Lower lobe of right lung (tissue), 2 donors: ENCODE measurements around the gene MGA. TPM values are rescaled to one million over a fixed set of nuclear protein-coding genes. Genes with fewer than 3 reads are reported as not detected.

Experiments used
- ATAC-seq, 2 donors: fragments of 200-7000 bp; cut with Tn5 transposase; one replicate each; pipeline ENCODE4 v1.9.1; 2020 to 2022; ENCODE audit warnings: mild to moderate bottlenecking in 2 of 2, moderate library complexity in 2 of 2
- DNase-seq: peaks from one replicate; pipeline ENCODE4 v3.0.0-alpha.2; 2020
- H3K27ac ChIP-seq: fragments of 200-600 bp; one replicate; pipeline ENCODE4 v1.8.0; 2022
- H3K27me3 ChIP-seq: fragments of 200-600 bp; one replicate; pipeline ENCODE4 v1.8.0; 2022; ENCODE audit warnings: low read depth
- H3K36me3 ChIP-seq: fragments of 200-600 bp; one replicate; pipeline ENCODE4 v1.8.0; 2022; ENCODE audit warnings: mild to moderate bottlenecking
- H3K4me1 ChIP-seq: fragments of 200-600 bp; one replicate; pipeline ENCODE4 v1.8.0; 2022
- H3K4me3 ChIP-seq: fragments of 200-600 bp; one replicate; pipeline ENCODE4 v1.8.0; 2022; ENCODE audit warnings: mild to moderate bottlenecking
- H3K9me3 ChIP-seq: fragments of 200-600 bp; one replicate; pipeline ENCODE4 v1.8.0; 2022
- intact Hi-C: fragments of 100-400 bp; cut with DNase I; formaldehyde crosslinking; loops from one replicate; pipeline ENCODE4 v1.11.0; 2022
- total RNA-seq: library from RNA; stranded (reverse); fragmentation: NEBNext Ultra II Directional; extraction: Animal tissue kit (Norgen Biotek cat#: 25700); gene quantifications from one replicate; pipeline ENCODE4 v1.2.1, GENCODE V29; 2021
- TF ChIP-seq, protein P1 (sequence below): fragments of 200-600 bp; IDR thresholded peaks from one replicate; pipeline ENCODE4 v1.8.0; 2022; ENCODE audit warnings: antibody characterized with exemption, mild to moderate bottlenecking
- donor health status: DM: no; HTN: yes; CAD: no; lungs with severe emphysema.

Gene MGA
- total RNA-seq, 1 donor from 2014 or later, result 38.7 TPM

DNA sequence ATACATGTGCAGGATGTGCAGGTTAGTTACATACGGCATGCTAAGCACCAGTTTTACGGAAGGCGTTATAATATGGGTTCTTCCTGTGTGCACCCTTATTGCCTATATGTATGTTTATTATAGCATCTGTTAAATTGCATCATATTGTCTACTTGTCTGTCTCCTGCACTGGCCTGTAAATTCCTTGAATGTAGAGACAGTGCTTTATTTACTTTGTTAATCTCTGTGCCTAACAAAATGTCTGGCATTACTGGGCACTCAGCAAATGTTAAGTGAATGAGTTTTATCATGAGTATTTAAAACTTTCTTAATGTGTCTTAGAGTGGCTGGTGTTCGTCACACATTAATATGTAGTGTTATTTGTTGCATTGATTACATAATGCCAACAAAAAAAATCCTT lies 23.8 kb downstream of the MGA start:
- TF ChIP-seq, protein P1, sequence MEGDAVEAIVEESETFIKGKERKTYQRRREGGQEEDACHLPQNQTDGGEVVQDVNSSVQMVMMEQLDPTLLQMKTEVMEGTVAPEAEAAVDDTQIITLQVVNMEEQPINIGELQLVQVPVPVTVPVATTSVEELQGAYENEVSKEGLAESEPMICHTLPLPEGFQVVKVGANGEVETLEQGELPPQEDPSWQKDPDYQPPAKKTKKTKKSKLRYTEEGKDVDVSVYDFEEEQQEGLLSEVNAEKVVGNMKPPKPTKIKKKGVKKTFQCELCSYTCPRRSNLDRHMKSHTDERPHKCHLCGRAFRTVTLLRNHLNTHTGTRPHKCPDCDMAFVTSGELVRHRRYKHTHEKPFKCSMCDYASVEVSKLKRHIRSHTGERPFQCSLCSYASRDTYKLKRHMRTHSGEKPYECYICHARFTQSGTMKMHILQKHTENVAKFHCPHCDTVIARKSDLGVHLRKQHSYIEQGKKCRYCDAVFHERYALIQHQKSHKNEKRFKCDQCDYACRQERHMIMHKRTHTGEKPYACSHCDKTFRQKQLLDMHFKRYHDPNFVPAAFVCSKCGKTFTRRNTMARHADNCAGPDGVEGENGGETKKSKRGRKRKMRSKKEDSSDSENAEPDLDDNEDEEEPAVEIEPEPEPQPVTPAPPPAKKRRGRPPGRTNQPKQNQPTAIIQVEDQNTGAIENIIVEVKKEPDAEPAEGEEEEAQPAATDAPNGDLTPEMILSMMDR, result no peak
- ATAC-seq (no peak), DNase-seq (no peak)

DNA sequence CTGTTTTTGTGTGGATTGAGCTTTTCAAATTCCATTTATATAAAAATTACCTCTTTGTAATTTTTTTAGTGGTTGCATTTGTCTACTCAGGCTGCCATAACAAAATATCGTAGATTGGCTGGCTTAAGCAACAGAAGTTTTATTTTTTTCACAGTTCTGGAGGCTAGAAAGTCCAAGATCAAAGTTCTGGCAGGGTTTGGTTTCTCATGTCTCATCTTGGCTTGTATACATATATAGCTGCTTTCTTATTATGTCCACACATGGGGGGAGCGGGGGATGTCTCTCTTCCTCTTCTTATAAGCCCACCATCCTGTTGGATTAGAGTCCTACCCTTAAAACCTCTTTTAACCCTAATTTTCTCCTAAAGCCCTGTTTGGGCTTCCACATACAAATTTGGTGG lies 28.5 kb downstream of the MGA start:
- Histone ChIP-seq H3K4me1 (peaks cover 30% of the 10 kb centered on the region), H3K27me3 (no peaks in the 10 kb centered on the region), H3K9me3 (no peaks in the 10 kb centered on the region), H3K36me3 (no peaks in the 10 kb centered on the region), H3K27ac (no peak overlapping the region), H3K4me3 (no peak overlapping the region)
- no peak for DNase-seq
- TF ChIP-seq, protein P1, result no peak
- ATAC-seq, result no peak
- intact Hi-C loops, result no loop called here

More for the DNA sequence above, 23.8 kb downstream of the MGA start:
- H3K27me3 ChIP-seq, result no peaks in the 10 kb centered on the region
- no peaks in the 10 kb centered on the region for H3K9me3 ChIP-seq
- H3K4me3 ChIP-seq, result no peak overlapping the region
- intact Hi-C loops, result no loop called here
- no peak overlapping the region for H3K27ac ChIP-seq
- H3K4me1 ChIP-seq, result no peaks in the 10 kb centered on the region
- no peaks in the 10 kb centered on the region for H3K36me3 ChIP-seq

DNA sequence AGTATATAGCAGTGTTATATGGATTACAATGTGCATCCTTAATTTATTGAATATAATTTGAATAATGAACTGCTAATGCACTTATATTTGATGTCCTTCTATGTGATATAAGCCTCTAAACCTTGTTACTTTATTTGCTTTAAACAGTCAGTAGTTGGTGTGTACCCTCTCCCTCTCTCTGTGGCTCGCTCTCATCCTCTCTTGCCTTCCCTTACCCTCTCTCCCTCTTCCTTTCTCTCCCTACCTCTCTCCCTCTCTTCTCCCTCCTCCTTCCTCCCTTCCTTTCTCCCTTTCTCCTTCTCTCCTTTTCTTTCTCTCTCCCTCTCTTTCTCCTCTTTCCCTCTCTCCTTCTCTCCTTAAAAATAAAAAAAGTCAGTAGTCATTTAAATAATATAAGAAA lies 28.9 kb downstream of the MGA start:
- Histone ChIP-seq H3K27me3 (no peaks in the 10 kb centered on the region), H3K4me3 (no peak overlapping the region), H3K36me3 (no peaks in the 10 kb centered on the region), H3K4me1 (peaks cover 30% of the 10 kb centered on the region), H3K9me3 (no peaks in the 10 kb centered on the region), H3K27ac (no peak overlapping the region)
- DNase-seq (no peak), ATAC-seq (no peak)
- intact Hi-C loops, result no loop called here
- TF ChIP-seq, protein P1, result no peak

DNA sequence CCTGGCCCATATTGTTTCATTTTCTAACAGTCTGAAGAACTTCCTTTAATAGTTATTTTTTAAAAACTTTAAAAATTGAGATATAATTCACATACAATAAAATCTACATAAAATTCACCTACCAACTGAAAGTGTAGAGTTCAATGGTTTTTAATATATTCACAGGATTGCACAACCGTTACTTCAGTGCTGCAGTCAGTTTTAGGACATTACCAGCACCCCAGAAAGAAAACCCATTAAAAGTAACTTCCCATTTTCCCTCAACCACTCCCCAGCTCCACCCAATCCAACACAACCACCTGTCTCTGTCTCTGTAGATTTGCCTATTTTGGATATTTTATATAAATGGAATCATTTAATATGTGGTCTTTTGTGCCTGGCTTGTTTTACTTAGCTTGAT lies 29.6 kb downstream of the MGA start:
- Histone ChIP-seq H3K27ac (no peak overlapping the region), H3K36me3 (no peaks in the 10 kb centered on the region), H3K4me3 (no peak overlapping the region), H3K4me1 (peaks cover 30% of the 10 kb centered on the region), H3K9me3 (no peaks in the 10 kb centered on the region), H3K27me3 (no peaks in the 10 kb centered on the region)
- no peak for ATAC-seq
- TF ChIP-seq, protein P1, result no peak
- no peak for DNase-seq
- intact Hi-C loops, result no loop called here

DNA sequence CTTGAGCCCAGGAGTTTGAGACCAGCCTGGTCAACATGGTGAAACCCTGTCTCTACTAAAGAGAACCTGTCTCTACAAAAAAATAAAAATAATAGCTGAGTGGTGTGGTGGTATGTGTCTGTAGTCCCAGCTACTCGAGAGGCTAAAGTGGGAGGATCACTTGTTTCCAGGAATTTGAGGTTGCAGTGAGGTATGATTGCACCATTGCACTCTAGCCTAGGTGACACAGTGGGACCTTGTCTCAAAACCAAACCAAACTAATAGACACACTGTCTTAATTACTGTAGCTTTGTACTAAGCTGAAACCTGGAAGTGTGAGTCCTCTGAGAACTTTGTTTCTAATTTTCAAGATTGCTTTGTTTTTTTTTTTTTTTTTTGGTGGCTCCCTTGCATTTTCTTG lies 30.4 kb downstream of the MGA start:
- DNase-seq (no peak), ATAC-seq (peak; percentile 30 to 60)
- Histone ChIP-seq H3K27me3 (no peaks in the 10 kb centered on the region), H3K4me3 (no peak overlapping the region), H3K9me3 (no peaks in the 10 kb centered on the region), H3K4me1 (peaks cover 30% of the 10 kb centered on the region), H3K36me3 (no peaks in the 10 kb centered on the region), H3K27ac (no peak overlapping the region)
- intact Hi-C loops, result no loop called here
- TF ChIP-seq, protein P1, result no peak

DNA sequence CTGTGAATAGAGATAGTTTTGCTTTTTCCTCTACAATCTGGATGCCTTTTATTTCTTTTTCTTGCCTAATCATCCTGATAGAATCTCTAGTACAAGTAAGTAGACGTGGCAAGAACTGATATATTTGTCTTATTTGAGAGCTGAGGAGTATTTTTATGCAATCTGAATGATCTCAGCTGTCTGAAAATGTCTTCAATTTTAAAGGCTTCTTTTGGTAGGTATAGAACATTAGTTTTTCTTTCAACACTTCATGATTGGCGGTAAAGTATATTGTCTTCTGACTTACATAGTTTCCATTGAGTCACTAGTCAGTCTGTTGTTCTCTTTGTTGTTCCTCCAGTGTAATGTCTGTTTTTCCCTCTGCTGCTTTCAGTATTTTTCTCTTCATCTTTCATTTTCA lies 31.3 kb downstream of the MGA start:
- TF ChIP-seq, protein P1, result no peak
- Histone ChIP-seq H3K27ac (no peak overlapping the region), H3K4me1 (peaks cover 35% of the 10 kb centered on the region), H3K36me3 (peaks cover 4% of the 10 kb centered on the region), H3K27me3 (no peaks in the 10 kb centered on the region), H3K4me3 (no peak overlapping the region), H3K9me3 (no peaks in the 10 kb centered on the region)
- intact Hi-C loops, result no loop called here
- no peak for ATAC-seq
- no peak for DNase-seq
